HepG2 (cell line): Measurements from ENCODE around the gene ARHGAP15. TPM values are rescaled to one million over a fixed set of nuclear protein-coding genes. Genes with fewer than 3 reads are reported as not detected.

Experiments
- ATAC-seq: fragments of 200-7000 bp; cut with Tn5 transposase; 3 replicates; pipeline ENCODE4 v1.9.1; 2020; ENCODE audit warnings: mild to moderate bottlenecking, moderate library complexity
- BruUV-seq: library from RNA; stranded (reverse); fragments of 400-500 nt; replicated peaks from 2 replicates; lab custom pipeline; 2021; lab: Mats Ljungman, UMichigan
- CTCF ChIA-PET: fragments of 300-600 bp; formaldehyde crosslinking; extraction: SDS; loops from one replicate; lab custom pipeline; 2021; ENCODE audit warnings: low total read pairs, inconsistent platforms, low intra/inter-chr PET ratio; lab: Yijun Ruan, JAX
- POLR2A ChIA-PET: fragments of 350-600 bp; sonication (Branson Sonifier 250); formaldehyde crosslinking; loops from one replicate; lab custom pipeline; 2020; ENCODE audit warnings: antibody characterized with exemption, inconsistent platforms; lab: Yijun Ruan, JAX
- DNase-seq: peaks from one replicate; pipeline ENCODE4 v3.0.0-alpha.2; 2015; ENCODE audit warnings: low spot score
- FAIRE-seq: peaks from 3 replicates; lab custom pipeline; 2011; peaks lifted over from hg19 to GRCh38; lab: Jason Lieb, UNC
- H2AFZ ChIP-seq: one replicate; pipeline ENCODE4 v1.6.1; 2011; ENCODE audit warnings: low read length, inconsistent platforms
- H3K27ac ChIP-seq: fragments of 300-600 bp; 3 replicates; pipeline ENCODE4 v1.8.0; 2011; ENCODE audit warnings: mixed run types, mild to moderate bottlenecking, mixed read lengths, low read length, inconsistent platforms; ENCODE audit not compliant: insufficient read depth; ENCODE audit errors: extremely low read length
- H3K27me3 ChIP-seq, 2 experiments: fragments of 200-600 bp in 1 of 2; 2 replicates in 1 of 2; 3 replicates in 1 of 2; pipeline versions ENCODE4 v1.6.0 to v1.8.0; 2011; ENCODE audit warnings: low read length in 2 of 2, mild to moderate bottlenecking in 2 of 2, moderate library complexity in 2 of 2, inconsistent platforms in 1 of 2; ENCODE audit not compliant: insufficient read depth in 2 of 2, control insufficient read depth in 1 of 2
- H3K36me3 ChIP-seq, 2 experiments: fragments of 200-600 bp in 1 of 2; replicated peaks in 1 of 2; 2 replicates in 1 of 2; 3 replicates in 1 of 2; pipeline versions ENCODE4 v1.5.1 to v1.8.0; 2011; ENCODE audit warnings: low read length in 2 of 2, inconsistent platforms in 1 of 2; ENCODE audit not compliant: insufficient read depth in 2 of 2, control insufficient read depth in 1 of 2
- H3K4me1 ChIP-seq: 2 replicates; pipeline ENCODE4 v1.5.1; 2012; ENCODE audit warnings: low read length, inconsistent platforms; ENCODE audit not compliant: insufficient read depth
- H3K4me2 ChIP-seq: 2 replicates; pipeline ENCODE4 v1.6.0; 2011; ENCODE audit warnings: low read depth, low read length, inconsistent platforms
- H3K4me3 ChIP-seq, 3 experiments: fragments of 200-600 bp in 1 of 3; sonication (generic), shearing (Covaris generic) in 1 of 3; replicated peaks in 1 of 3; 2 replicates each; pipeline ENCODE4 v1.5.1; 2011 to 2016; ENCODE audit warnings: low read length in 3 of 3, inconsistent platforms in 2 of 3, low read depth in 2 of 3, mild to moderate bottlenecking in 2 of 3, control low read depth in 1 of 3, mixed read lengths in 1 of 3; ENCODE audit not compliant: insufficient read depth in 1 of 3
- H3K79me2 ChIP-seq: one replicate; pipeline ENCODE4 v1.6.1; 2011; ENCODE audit warnings: low read length, inconsistent platforms; ENCODE audit not compliant: insufficient read depth
- H3K9ac ChIP-seq: 2 replicates; pipeline ENCODE4 v1.6.0; 2011; ENCODE audit warnings: mild to moderate bottlenecking, low read depth, low read length, inconsistent platforms; ENCODE audit not compliant: insufficient read depth
- H3K9me3 ChIP-seq: 2 replicates; pipeline ENCODE4 v1.5.1; 2012; ENCODE audit warnings: mild to moderate bottlenecking, low read length
- H4K20me1 ChIP-seq: 2 replicates; pipeline ENCODE4 v1.6.0; 2011; ENCODE audit warnings: inconsistent platforms, mild to moderate bottlenecking, low read length, moderate library complexity; ENCODE audit not compliant: insufficient read depth
- RAD21 ChIP-seq: fragments of 450-650 bp; formaldehyde crosslinking; IDR thresholded peaks from 2 replicates; pipeline ENCODE4 v1.5.0; 2020; ENCODE audit warnings: mild to moderate bottlenecking
- RCOR2 ChIP-seq: IDR thresholded peaks from 2 replicates; pipeline ENCODE4 v1.6.1; 2016; ENCODE audit warnings: missing biosample characterization, missing genetic modification reagents
- SIN3B ChIP-seq: fragments of 150-350 bp; IDR thresholded peaks from 2 replicates; pipeline ENCODE4 v1.6.1; 2014; ENCODE audit warnings: low read length
- SOX13 ChIP-seq, 3 experiments: fragments of 450-650 bp in 1 of 3; sonication (generic) in 1 of 3; formaldehyde crosslinking in 1 of 3; IDR thresholded peaks in 2 of 3; conservative IDR thresholded peaks in 1 of 3; 2 replicates each; pipeline versions ENCODE4 v1.5.0 to v1.6.1; 2016 to 2020; ENCODE audit warnings: antibody characterized with exemption in 1 of 3, mild to moderate bottlenecking in 1 of 3, missing compliant biosample characterization in 1 of 3, missing genetic modification reagents in 1 of 3, moderate library complexity in 1 of 3
- ZBTB8A ChIP-seq: sonication (generic); formaldehyde crosslinking; IDR thresholded peaks from 2 replicates; pipeline ENCODE4 v1.4.0; 2020; ENCODE audit warnings: mild to moderate bottlenecking, low read depth, missing genetic modification reagents, borderline replicate concordance
- ZNF124 ChIP-seq: sonication (generic); formaldehyde crosslinking; IDR thresholded peaks from 2 replicates; pipeline ENCODE4 v1.4.0; 2020; ENCODE audit warnings: missing genetic modification reagents
- ZNF451 ChIP-seq: sonication (generic); formaldehyde crosslinking; IDR thresholded peaks from 2 replicates; pipeline ENCODE4 v1.5.0; 2020; ENCODE audit warnings: mild to moderate bottlenecking, missing genetic modification reagents
- ZNF501 ChIP-seq: sonication (generic); formaldehyde crosslinking; IDR thresholded peaks from 2 replicates; pipeline ENCODE4 v1.5.1; 2020; ENCODE audit warnings: mild to moderate bottlenecking, moderate library complexity, missing genetic modification reagents
- ZNF512B ChIP-seq: sonication (generic); formaldehyde crosslinking; IDR thresholded peaks from 2 replicates; pipeline ENCODE4 v1.5.1; 2020; ENCODE audit warnings: missing genetic modification reagents, mild to moderate bottlenecking, borderline replicate concordance
- ZNF552 ChIP-seq: sonication (generic); formaldehyde crosslinking; IDR thresholded peaks from 2 replicates; pipeline ENCODE4 v1.9.0; 2022; ENCODE audit warnings: missing genetic modification reagents, mild to moderate bottlenecking, borderline replicate concordance
- ZNF556 ChIP-seq: sonication (generic); formaldehyde crosslinking; IDR thresholded peaks from 2 replicates; pipeline ENCODE4 v1.4.0; 2020; ENCODE audit warnings: mild to moderate bottlenecking, missing genetic modification reagents, borderline replicate concordance
- ZNF564 ChIP-seq: sonication (generic); formaldehyde crosslinking; IDR thresholded peaks from 2 replicates; pipeline ENCODE4 v1.8.1; 2023; ENCODE audit warnings: mild to moderate bottlenecking, missing genetic modification reagents
- ZNF629 ChIP-seq: sonication (generic); formaldehyde crosslinking; conservative IDR thresholded peaks from 2 replicates; pipeline ENCODE4 v1.5.0; 2020; ENCODE audit warnings: missing genetic modification reagents
- ZNF883 ChIP-seq: sonication (generic); formaldehyde crosslinking; IDR thresholded peaks from 2 replicates; pipeline ENCODE4 v1.5.1; 2020; ENCODE audit warnings: mild to moderate bottlenecking, missing genetic modification reagents; ENCODE audit errors: not compliant biosample characterization
- ZSCAN20 ChIP-seq: sonication (generic); formaldehyde crosslinking; IDR thresholded peaks from 2 replicates; pipeline ENCODE4 v1.4.0; 2020; ENCODE audit warnings: missing genetic modification reagents, mild to moderate bottlenecking, borderline replicate concordance
- ZSCAN30 ChIP-seq: sonication (generic); formaldehyde crosslinking; IDR thresholded peaks from 2 replicates; pipeline ENCODE4 v1.5.0; 2020; ENCODE audit warnings: mild to moderate bottlenecking, missing genetic modification reagents
- WGBS: methylation state at CpG from one replicate; pipeline ENCODE4 v1.1.6; 2017; ENCODE audit warnings: low lambda C conversion rate; 5-methylcytosine and 5-hydroxymethylcytosine counted together
- in situ Hi-C: cut with HindIII; loops from 2 replicates; pipeline ENCODE4 v1.10.0; 2017; ENCODE audit warnings: low pct_unique_long_range_greater_than_20kb; ENCODE audit not compliant: extremely low pct_ligation_motif_present
- intact Hi-C: fragments of 100-400 bp; cut with micrococcal nuclease; formaldehyde crosslinking; loops from one replicate; pipeline ENCODE4 v1.10.0; 2022; ENCODE audit not compliant: unreplicated experiment
- polyA plus RNA-seq, 8 experiments: library from polyadenylated mRNA; depleted of rRNA in 3 of 8; stranded (reverse) in 7 of 8; unstranded in 1 of 8; fragments of >200 nt; fragmentation: Illumina TruSeq in 4 of 8; extraction: Trizol in 4 of 8; gene quantifications; 2 replicates each; pipeline versions ENCODE4 v1.2.1 to v1.2.3, GENCODE V29; 2011 to 2016; ENCODE audit warnings: low read depth in 4 of 8, missing spikeins in 1 of 8, mixed read lengths in 1 of 8; ENCODE audit not compliant: insufficient read depth in 1 of 8
- total RNA-seq, 5 experiments: library from RNA; depleted of rRNA; stranded (reverse); fragments of >200 nt; fragmentation: Illumina TruSeq; extraction: Trizol; gene quantifications; 2 replicates each; pipeline ENCODE4 v1.2.3, GENCODE V29; 2016; ENCODE audit warnings: low read depth in 1 of 5
- TF ChIP-seq, protein P1 (sequence below): IDR thresholded peaks from 2 replicates; pipeline ENCODE4 v1.6.1; 2016; ENCODE audit warnings: missing genetic modification reagents, missing compliant biosample characterization
- TF ChIP-seq, protein P2 (sequence below): sonication (generic); formaldehyde crosslinking; IDR thresholded peaks from 2 replicates; pipeline ENCODE4 v1.4.0; 2020; ENCODE audit warnings: mild to moderate bottlenecking, missing genetic modification reagents

The ARHGAP15 gene
- total and polyA plus RNA-seq, 2 of the 13 experiments (the other 11 are each of a cell fraction or from before 2014, with no cell fraction given): 0.04 TPM; not detected in 1

- POLR2A ChIA-PET: no interaction called here
- H3K4me1 ChIP-seq: no peaks in the 10 kb centered on the region
- intact Hi-C loops: no loop called here
- no TSS peak for BruUV-seq
- H2AFZ ChIP-seq: no peak overlapping the region
- H3K4me3 ChIP-seq: no peak overlapping the region
- in situ Hi-C loops: no loop called here
- no peaks in the 10 kb centered on the region for H3K79me2 ChIP-seq
- H3K36me3 ChIP-seq: no peaks in the 10 kb centered on the region
- FAIRE-seq: no peak
- H3K27me3 ChIP-seq: no peaks in the 10 kb centered on the region
- H3K27ac ChIP-seq: no peak overlapping the region
- no peak overlapping the region for H3K4me2 ChIP-seq
- DNase-seq: no peak
- H3K9ac ChIP-seq: no peak overlapping the region
- TF ChIP-seq, protein P1, sequence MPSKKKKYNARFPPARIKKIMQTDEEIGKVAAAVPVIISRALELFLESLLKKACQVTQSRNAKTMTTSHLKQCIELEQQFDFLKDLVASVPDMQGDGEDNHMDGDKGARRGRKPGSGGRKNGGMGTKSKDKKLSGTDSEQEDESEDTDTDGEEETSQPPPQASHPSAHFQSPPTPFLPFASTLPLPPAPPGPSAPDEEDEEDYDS (CRISPR knock-in tag): no peak
- TF ChIP-seq ZSCAN20 (CRISPR knock-in tag) (no peak), ZNF629 (CRISPR knock-in tag) (no peak), ZNF556 (no peak), RAD21 (CRISPR knock-in tag) (no peak), ZNF552 (CRISPR knock-in tag) (no peak), RCOR2 (CRISPR knock-in tag) (no peak), ZSCAN30 (CRISPR knock-in tag) (no peak), ZNF564 (CRISPR knock-in tag) (no peak), ZNF451 (CRISPR knock-in tag) (no peak), SOX13 (IDR thresholded peaks at IDR 0.05) (no peak), SOX13 (CRISPR knock-in tag; conservative IDR thresholded peaks at IDR 0.05 in 1 of 2, IDR thresholded peaks at IDR 0.05 in 1 of 2) (no peak), SIN3B (no peak), ZNF883 (CRISPR knock-in tag) (no peak), ZNF124 (CRISPR knock-in tag) (no peak), ZBTB8A (CRISPR knock-in tag) (no peak), ZNF501 (CRISPR knock-in tag) (no peak), ZNF512B (CRISPR knock-in tag) (no peak)
- TF ChIP-seq, protein P2, sequence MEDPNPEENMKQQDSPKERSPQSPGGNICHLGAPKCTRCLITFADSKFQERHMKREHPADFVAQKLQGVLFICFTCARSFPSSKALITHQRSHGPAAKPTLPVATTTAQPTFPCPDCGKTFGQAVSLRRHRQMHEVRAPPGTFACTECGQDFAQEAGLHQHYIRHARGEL (CRISPR knock-in tag): no peak
- H3K9me3 ChIP-seq: no peaks in the 10 kb centered on the region
- no peak for ATAC-seq
- H4K20me1 ChIP-seq: no peaks in the 10 kb centered on the region
- CTCF ChIA-PET: no interaction called here
- 2% methylated on average over 2 of the region's 2 CpGs for WGBS
These were observed 435.2 kb downstream of the ARHGAP15 start for GRCh38 chr2:143564419-143564818.
